Liver (tissue), 10 donors: ENCODE measurements around the gene LIPJ. TPM values are rescaled to one million over a fixed set of nuclear protein-coding genes. Genes with fewer than 3 reads are reported as not detected.

Experiments used
- DNase-seq: peaks from one replicate; pipeline ENCODE4 v3.0.0-alpha.2; 2017; ENCODE audit warnings: low spot score
- H3K27ac ChIP-seq, 2 donors: one replicate each; pipeline ENCODE4 v1.7.0; 2013; ENCODE audit warnings: inconsistent platforms in 2 of 2, low read length in 2 of 2, control low read depth in 1 of 2, low read depth in 1 of 2, mild to moderate bottlenecking in 1 of 2
- H3K27me3 ChIP-seq, 4 donors: one replicate each; pipeline versions ENCODE4 v1.6.1 to v1.7.0; 2013; ENCODE audit warnings: low read length in 3 of 4, inconsistent platforms in 1 of 4, mild to moderate bottlenecking in 1 of 4, moderate library complexity in 1 of 4; ENCODE audit not compliant: control insufficient read depth in 4 of 4, insufficient read depth in 4 of 4
- H3K36me3 ChIP-seq, 4 donors: one replicate each; pipeline versions ENCODE4 v1.6.1 to v1.7.0; 2013; ENCODE audit warnings: low read length in 3 of 4, mild to moderate bottlenecking in 3 of 4, low read depth in 1 of 4, moderate library complexity in 1 of 4; ENCODE audit not compliant: control insufficient read depth in 4 of 4, insufficient read depth in 3 of 4
- H3K4me1 ChIP-seq, 4 donors: one replicate each; pipeline versions ENCODE4 v1.6.1 to v1.7.0; 2013; ENCODE audit warnings: low read length in 3 of 4, mild to moderate bottlenecking in 3 of 4, moderate library complexity in 1 of 4; ENCODE audit not compliant: control insufficient read depth in 4 of 4, insufficient read depth in 4 of 4
- H3K4me3 ChIP-seq, 3 donors: one replicate each; pipeline versions ENCODE4 v1.6.1 to v1.7.0; 2013; ENCODE audit warnings: low read length in 3 of 3, control low read depth in 1 of 3, low read depth in 1 of 3, mild to moderate bottlenecking in 1 of 3
- H3K9ac ChIP-seq, 2 donors: one replicate each; pipeline ENCODE4 v1.7.0; 2013; ENCODE audit warnings: low read length in 2 of 2, mild to moderate bottlenecking in 2 of 2, moderate library complexity in 2 of 2, control low read depth in 1 of 2, low read depth in 1 of 2
- H3K9me3 ChIP-seq, 4 donors: one replicate each; pipeline versions ENCODE4 v1.6.1 to v1.7.0; 2013; ENCODE audit warnings: low read length in 3 of 4; ENCODE audit not compliant: control insufficient read depth in 4 of 4
- ATF3 ChIP-seq: IDR thresholded peaks from 2 replicates; pipeline ENCODE4 v1.6.1; 2016; ENCODE audit warnings: antibody characterized with exemption
- CTCF ChIP-seq: fragments of 150-350 bp; IDR thresholded peaks from 2 replicates; pipeline ENCODE4 v1.5.1; 2017; ENCODE audit warnings: improper control_type of control experiment, low read depth, low read length; ENCODE audit not compliant: missing input control
- EGR1 ChIP-seq, 2 donors: IDR thresholded peaks; 2 replicates each; pipeline ENCODE4 v1.6.1; 2016 to 2018; ENCODE audit warnings: antibody characterized with exemption in 2 of 2, low read depth in 2 of 2
- FOXA1 ChIP-seq: IDR thresholded peaks from 2 replicates; pipeline ENCODE4 v1.6.1; 2016; ENCODE audit warnings: antibody characterized with exemption
- FOXA2 ChIP-seq: IDR thresholded peaks from 2 replicates; pipeline ENCODE4 v1.6.1; 2016; ENCODE audit warnings: antibody characterized with exemption
- GABPA ChIP-seq, 2 donors: IDR thresholded peaks in 1 of 2; conservative IDR thresholded peaks in 1 of 2; 2 replicates each; pipeline ENCODE4 v1.6.1; 2016; ENCODE audit warnings: antibody characterized with exemption in 2 of 2, mild to moderate bottlenecking in 1 of 2, moderate library complexity in 1 of 2
- HNF4A ChIP-seq, 2 donors: conservative IDR thresholded peaks; 2 replicates each; pipeline ENCODE4 v1.6.1; 2016; ENCODE audit warnings: antibody characterized with exemption in 2 of 2, mild to moderate bottlenecking in 2 of 2
- JUND ChIP-seq, 2 donors: IDR thresholded peaks; 2 replicates each; pipeline ENCODE4 v1.6.1; 2016; ENCODE audit warnings: antibody characterized with exemption in 2 of 2
- MAX ChIP-seq: IDR thresholded peaks from 2 replicates; pipeline ENCODE4 v1.6.1; 2016; ENCODE audit warnings: antibody characterized with exemption
- NR2F2 ChIP-seq: IDR thresholded peaks from 2 replicates; pipeline ENCODE4 v1.6.1; 2016; ENCODE audit warnings: antibody characterized with exemption
- RAD21 ChIP-seq, 2 donors: IDR thresholded peaks; 2 replicates each; pipeline ENCODE4 v1.6.1; 2016; ENCODE audit warnings: antibody characterized with exemption in 2 of 2, mild to moderate bottlenecking in 2 of 2
- RXRA ChIP-seq, 2 donors: IDR thresholded peaks; 2 replicates each; pipeline ENCODE4 v1.6.1; 2017 to 2018; ENCODE audit warnings: antibody characterized with exemption in 2 of 2, mild to moderate bottlenecking in 1 of 2
- SP1 ChIP-seq: IDR thresholded peaks from 2 replicates; pipeline ENCODE4 v1.6.1; 2018; ENCODE audit warnings: antibody characterized with exemption, mild to moderate bottlenecking
- TAF1 ChIP-seq: conservative IDR thresholded peaks from 2 replicates; pipeline ENCODE4 v1.6.1; 2016; ENCODE audit warnings: antibody characterized with exemption, mild to moderate bottlenecking
- YY1 ChIP-seq: IDR thresholded peaks from 2 replicates; pipeline ENCODE4 v1.6.1; 2016; ENCODE audit warnings: antibody characterized with exemption, mild to moderate bottlenecking
- WGBS: extraction: QIAGEN DNeasy Blood & Tissue Kit; methylation state at CpG from one replicate; pipeline ENCODE4 v1.1.7; 2013; 5-methylcytosine and 5-hydroxymethylcytosine counted together
- polyA plus RNA-seq, 2 donors: library from polyadenylated mRNA; stranded (reverse) in 1 of 2; unstranded in 1 of 2; fragments of 200-250 nt in 1 of 2; fragments of >200 nt in 1 of 2; fragmentation: Nextera tagmentation in 1 of 2; extraction: Ambion mirVana in 1 of 2; gene quantifications; one replicate each; pipeline versions ENCODE4 v1.2.1 to v1.2.3, GENCODE V29; 2013 to 2015
- small RNA-seq: library from RNA; depleted of rRNA; stranded (forward); fragments of <200 nt; gene quantifications from one replicate; pipeline ENCODE3, GENCODE V24; 2014
- total RNA-seq, 2 donors: library from RNA; depleted of rRNA; stranded (reverse); fragments of >200 nt; gene quantifications; one replicate each; pipeline ENCODE4 v1.2.3, GENCODE V29; 2014
- donor health status: healthy.
- donor health status: healthy.
- donor health status: healthy.
- donor health status: healthy.
- donor health status: healthy.

LIPJ gene
- total and polyA plus RNA-seq, 4 donors = 0.01 to 0.17 (median 0.11) TPM; not detected in 1

GRCh38 chr10:88651101-88651551 lies 64.6 kb downstream of the LIPJ start:
- Histone ChIP-seq H3K4me1 (no peaks in the 10 kb centered on the region), H3K9me3 (no peaks in the 10 kb centered on the region), H3K9ac (no peak overlapping the region), H3K27me3 (no peaks in the 10 kb centered on the region), H3K4me3 (no peak overlapping the region), H3K27ac (no peak overlapping the region), H3K36me3 (no peaks in the 10 kb centered on the region)
- DNase-seq = no peak
- no peak for TF ChIP-seq EGR1 (IDR thresholded peaks at IDR 0.05; ENCODE audit: low read depth in 2 of 2)
- TF ChIP-seq SP1 = no peak
- TF ChIP-seq JUND (IDR thresholded peaks at IDR 0.05) = no peak
- no peak for TF ChIP-seq GABPA (IDR thresholded peaks at IDR 0.05 in 1 of 2, conservative IDR thresholded peaks at IDR 0.05 in 1 of 2)
- no peak for TF ChIP-seq CTCF
- TF ChIP-seq RAD21 (IDR thresholded peaks at IDR 0.05) = no peak
- TF ChIP-seq TAF1 = no peak

- H3K27me3 ChIP-seq = no peaks in the 10 kb centered on the region
- H3K36me3 ChIP-seq = no peaks in the 10 kb centered on the region
- H3K4me1 ChIP-seq = no peaks in the 10 kb centered on the region
- no peak overlapping the region for H3K27ac ChIP-seq
- TF ChIP-seq NR2F2 = no peak
- no peak for TF ChIP-seq HNF4A (conservative IDR thresholded peaks at IDR 0.05)
- no peak for TF ChIP-seq GABPA (IDR thresholded peaks at IDR 0.05 in 1 of 2, conservative IDR thresholded peaks at IDR 0.05 in 1 of 2)
- no peak for TF ChIP-seq ATF3
- TF ChIP-seq FOXA1 = no peak
- no peak for TF ChIP-seq RXRA (IDR thresholded peaks at IDR 0.05)
- no peak for TF ChIP-seq MAX
- no peak for TF ChIP-seq SP1
- TF ChIP-seq JUND (IDR thresholded peaks at IDR 0.05) = no peak
- no peak for TF ChIP-seq CTCF
- TF ChIP-seq FOXA2 = no peak
- TF ChIP-seq TAF1 = no peak
- no peak for TF ChIP-seq YY1
- H3K4me3 ChIP-seq = no peak overlapping the region
- no peaks in the 10 kb centered on the region for H3K9me3 ChIP-seq
- no peak overlapping the region for H3K9ac ChIP-seq
- DNase-seq = no peak
- WGBS = 90% methylated on average over 2 of the region's 2 CpGs
These were observed 66.1 kb downstream of the LIPJ start for GRCh38 chr10:88652616-88653015.

Small RNA genes lying within 50 kb of the gene (small RNA-seq; reads per million reads assigned to genes)
- gene RF00019 = not detected

Other genes starting within 250 kb of the LIPJ start
- 10 to 100 TPM in 1 of 2 donors, 1 to 10 TPM in 1; 4.1 to 12.4 TPM for gene RNLS, start 3.4 kb upstream of the LIPJ start, total RNA-seq
- gene RNLS, start 3.4 kb upstream of the LIPJ start, polyA plus RNA-seq = 1 to 10 TPM; 7.3 to 7.8 TPM
- not detected for gene LIPF, start 77.7 kb downstream of the LIPJ start, total RNA-seq
- not detected for gene LIPF, start 77.7 kb downstream of the LIPJ start, polyA plus RNA-seq
- not detected for gene LIPK, start 119.5 kb downstream of the LIPJ start, total RNA-seq
- gene LIPK, start 119.5 kb downstream of the LIPJ start, polyA plus RNA-seq = not detected
- gene LIPN, start 173.3 kb downstream of the LIPJ start, total RNA-seq = under 1 TPM; 0.09 to 0.25 TPM
- under 1 TPM in 1 of 2 donors, not detected in 1; 0.07 TPM for gene LIPN, start 173.3 kb downstream of the LIPJ start, polyA plus RNA-seq
- gene LIPM, start 216.0 kb downstream of the LIPJ start, total RNA-seq = not detected
- not detected for gene LIPM, start 216.0 kb downstream of the LIPJ start, polyA plus RNA-seq